ENCODE data around the gene ANKRD30B.
"Not testable (repeated sequence)": the region's sequence is repeated elsewhere in the genome, so short reads cannot be mapped to it uniquely, and the experiment has no call there.

ANKRD30B gene

GRCh38 chr18:14856256-14856655 is 108.3 kb downstream of the ANKRD30B start:
- not testable (repeated sequence) for DNase-seq (ENCODE audit: low read depth, low spot score)

GRCh38 chr18:14858514-14858913 is 110.5 kb downstream of the ANKRD30B start:
- DNase-seq (ENCODE audit: low read depth, low spot score) = not testable (repeated sequence)

- DNase-seq (ENCODE audit: low read depth, low spot score) = not testable (repeated sequence)
These were observed 112.0 kb downstream of the ANKRD30B start for GRCh38 chr18:14859995-14860394.

- DNase-seq (ENCODE audit: low read depth, low spot score) = not testable (repeated sequence)
These were observed 118.5 kb downstream of the ANKRD30B start for GRCh38 chr18:14866426-14866825.

- DNase-seq (ENCODE audit: low read depth, low spot score) = not testable (repeated sequence)
These were observed 120.0 kb downstream of the ANKRD30B start for GRCh38 chr18:14867988-14868387.

GRCh38 chr18:14868825-14869224 is 120.9 kb downstream of the ANKRD30B start:
- DNase-seq (ENCODE audit: low read depth, low spot score) = not testable (repeated sequence)

GRCh38 chr18:14878826-14879225 is 130.9 kb downstream of the ANKRD30B start:
- DNase-seq (ENCODE audit: low read depth, low spot score) = not testable (repeated sequence)

GRCh38 chr18:14900435-14900834 is 152.5 kb downstream of the ANKRD30B start:
- DNase-seq (ENCODE audit: low read depth, low spot score) = no peak
